VCaP (cell line): ENCODE data around the gene NIT1.

Experiments
- H3K27ac ChIP-seq: fragments of 450-650 bp; 2 replicates; pipeline ENCODE4 v1.5.1; 2017
- CTCF ChIP-seq: fragments of 450-650 bp; conservative IDR thresholded peaks from 2 replicates; pipeline ENCODE4 v1.5.1; 2017; ENCODE audit warnings: mild to moderate bottlenecking, moderate library complexity

Gene NIT1

GRCh38 chr1:161163793-161164192 lies 45.9 kb downstream of the NIT1 start:
- TF ChIP-seq CTCF, result no peak
- H3K27ac ChIP-seq, result no peak overlapping the region

- peak overlapping the region; percentile 79 for H3K27ac ChIP-seq
- TF ChIP-seq CTCF, result no peak
Observed at GRCh38 chr1:161164901-161165610, 47.2 kb downstream of the NIT1 start.

GRCh38 chr1:161165742-161166668 lies 48.1 kb downstream of the NIT1 start, which contains the start of gene PPOX:
TSS of gene PPOX (plus strand) at chr1:161166426. CDS start at chr1:161166848, 422 bp downstream.
- peak; percentile 38 for TF ChIP-seq CTCF
- peak within 1 kb of the TSS; percentile 79 for H3K27ac ChIP-seq

GRCh38 chr1:161166669-161167548 lies 49.0 kb downstream of the NIT1 start:
- TF ChIP-seq CTCF, result no peak
- peak overlapping the region; percentile 79 for H3K27ac ChIP-seq

DNA sequence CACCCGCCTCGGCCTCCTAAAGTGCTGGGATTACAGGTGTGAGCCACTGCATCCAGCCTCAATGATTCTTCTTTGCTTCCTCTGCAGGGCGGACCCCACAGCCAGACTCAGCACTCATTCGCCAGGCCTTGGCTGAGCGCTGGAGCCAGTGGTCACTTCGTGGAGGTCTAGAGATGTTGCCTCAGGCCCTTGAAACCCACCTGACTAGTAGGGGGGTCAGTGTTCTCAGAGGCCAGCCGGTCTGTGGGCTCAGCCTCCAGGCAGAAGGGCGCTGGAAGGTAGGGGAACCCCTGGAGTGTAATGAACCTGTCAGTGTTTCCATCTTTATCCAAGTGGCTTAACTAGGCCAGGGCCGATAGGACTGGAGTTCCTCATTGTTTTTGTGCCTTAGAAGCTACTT lies 51.0 kb downstream of the NIT1 start:
- no peak overlapping the region for H3K27ac ChIP-seq
- no peak for TF ChIP-seq CTCF
